ENCODE data around the gene HAUS7.

Gene HAUS7

GRCh38 chrX:153420851-153421599, 49.4 kb downstream of the HAUS7 start:
- TF ChIP-seq CTCF (conservative IDR thresholded peaks at IDR 0.05), result no peak
- no peak for TF ChIP-seq ZFX (IDR thresholded peaks at IDR 0.05)
- H3K27ac ChIP-seq, result no peak overlapping the region

GRCh38 chrX:153417637-153418036, 52.7 kb downstream of the HAUS7 start:
- no peak overlapping the region for H3K27ac ChIP-seq
- no peak for TF ChIP-seq ZFX (IDR thresholded peaks at IDR 0.05)
- TF ChIP-seq CTCF (conservative IDR thresholded peaks at IDR 0.05), result no peak

GRCh38 chrX:153416781-153417450, 53.5 kb downstream of the HAUS7 start:
- no peak overlapping the region for H3K27ac ChIP-seq
- no peak for TF ChIP-seq CTCF (conservative IDR thresholded peaks at IDR 0.05)
- TF ChIP-seq ZFX (IDR thresholded peaks at IDR 0.05), result no peak

- no peak overlapping the region for H3K27ac ChIP-seq
- TF ChIP-seq ZFX (IDR thresholded peaks at IDR 0.05), result no peak
- no peak for TF ChIP-seq CTCF (conservative IDR thresholded peaks at IDR 0.05)
Measured at GRCh38 chrX:153414856-153415510, 55.4 kb downstream of the HAUS7 start.

GRCh38 chrX:153413731-153414130, 56.6 kb downstream of the HAUS7 start:
- no peak overlapping the region for H3K27ac ChIP-seq
- no peak for TF ChIP-seq ZFX (IDR thresholded peaks at IDR 0.05)
- TF ChIP-seq CTCF (conservative IDR thresholded peaks at IDR 0.05), result no peak

- H3K27ac ChIP-seq, result no peak overlapping the region
- TF ChIP-seq ZFX (IDR thresholded peaks at IDR 0.05) (no peak), CTCF (conservative IDR thresholded peaks at IDR 0.05) (no peak; the same call in 1 of the 2 replicates)
Measured at GRCh38 chrX:153412746-153413720, 57.3 kb downstream of the HAUS7 start.

All from C4-2B (cell line).